ENCODE data around the gene PRDM5. TPM values are rescaled to one million over a fixed set of nuclear protein-coding genes. Genes with fewer than 3 reads are reported as not detected.

Gene PRDM5
- total and polyA plus RNA-seq, 2 of the 13 experiments (the other 11 are each of a cell fraction or from before 2014, with no cell fraction given): not detected

DNA sequence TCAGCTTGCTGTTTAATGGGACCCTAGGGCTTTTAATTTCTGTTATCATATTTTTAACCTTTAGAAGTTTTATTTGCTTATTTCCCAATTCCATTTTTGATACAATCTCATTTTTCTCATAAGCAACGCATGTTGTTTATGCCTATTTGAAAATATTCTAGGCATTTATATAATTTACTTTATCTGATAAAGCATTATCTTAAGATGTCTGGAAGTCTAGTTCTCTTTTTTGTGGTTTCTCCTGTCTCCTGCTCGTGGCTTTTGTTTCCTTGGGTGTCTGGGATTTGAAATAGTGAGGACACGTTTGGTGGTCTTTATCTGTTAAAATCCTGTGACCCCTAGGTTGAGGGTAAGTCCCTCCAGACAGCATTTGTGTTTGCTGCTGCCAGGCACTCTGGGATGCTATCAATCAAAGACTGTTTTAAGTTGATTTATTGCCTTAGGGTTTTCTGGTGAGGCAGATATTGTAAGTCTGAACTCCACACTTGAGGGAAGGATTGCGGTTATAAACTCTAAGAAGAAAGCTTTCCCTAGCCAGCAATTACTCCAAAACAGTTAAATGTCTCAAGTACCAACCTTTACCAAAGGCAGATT lies 208.0 kb downstream of the PRDM5 start:
- no peak overlapping the region for H3K27ac ChIP-seq (ENCODE audit: extremely low read length, insufficient read depth, low read length)
- no peak for ATAC-seq
- H3K4me1 ChIP-seq (ENCODE audit: insufficient read depth, low read length): no peaks in the 10 kb centered on the region
- TF ChIP-seq RORA (CRISPR knock-in tag; IDR thresholded peaks at IDR 0.05) (no peak), CBX1 (IDR thresholded peaks at IDR 0.05; ENCODE audit: low read depth) (no peak), NAIF1 (CRISPR knock-in tag; IDR thresholded peaks at IDR 0.05; ENCODE audit: borderline replicate concordance) (no peak), KDM2A (CRISPR knock-in tag; IDR thresholded peaks at IDR 0.05; ENCODE audit: borderline replicate concordance, low read depth) (no peak)
- TF ChIP-seq, protein P1, sequence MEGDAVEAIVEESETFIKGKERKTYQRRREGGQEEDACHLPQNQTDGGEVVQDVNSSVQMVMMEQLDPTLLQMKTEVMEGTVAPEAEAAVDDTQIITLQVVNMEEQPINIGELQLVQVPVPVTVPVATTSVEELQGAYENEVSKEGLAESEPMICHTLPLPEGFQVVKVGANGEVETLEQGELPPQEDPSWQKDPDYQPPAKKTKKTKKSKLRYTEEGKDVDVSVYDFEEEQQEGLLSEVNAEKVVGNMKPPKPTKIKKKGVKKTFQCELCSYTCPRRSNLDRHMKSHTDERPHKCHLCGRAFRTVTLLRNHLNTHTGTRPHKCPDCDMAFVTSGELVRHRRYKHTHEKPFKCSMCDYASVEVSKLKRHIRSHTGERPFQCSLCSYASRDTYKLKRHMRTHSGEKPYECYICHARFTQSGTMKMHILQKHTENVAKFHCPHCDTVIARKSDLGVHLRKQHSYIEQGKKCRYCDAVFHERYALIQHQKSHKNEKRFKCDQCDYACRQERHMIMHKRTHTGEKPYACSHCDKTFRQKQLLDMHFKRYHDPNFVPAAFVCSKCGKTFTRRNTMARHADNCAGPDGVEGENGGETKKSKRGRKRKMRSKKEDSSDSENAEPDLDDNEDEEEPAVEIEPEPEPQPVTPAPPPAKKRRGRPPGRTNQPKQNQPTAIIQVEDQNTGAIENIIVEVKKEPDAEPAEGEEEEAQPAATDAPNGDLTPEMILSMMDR (CRISPR knock-in tag; IDR thresholded peaks at IDR 0.05): no peak
- TF ChIP-seq, protein P2, sequence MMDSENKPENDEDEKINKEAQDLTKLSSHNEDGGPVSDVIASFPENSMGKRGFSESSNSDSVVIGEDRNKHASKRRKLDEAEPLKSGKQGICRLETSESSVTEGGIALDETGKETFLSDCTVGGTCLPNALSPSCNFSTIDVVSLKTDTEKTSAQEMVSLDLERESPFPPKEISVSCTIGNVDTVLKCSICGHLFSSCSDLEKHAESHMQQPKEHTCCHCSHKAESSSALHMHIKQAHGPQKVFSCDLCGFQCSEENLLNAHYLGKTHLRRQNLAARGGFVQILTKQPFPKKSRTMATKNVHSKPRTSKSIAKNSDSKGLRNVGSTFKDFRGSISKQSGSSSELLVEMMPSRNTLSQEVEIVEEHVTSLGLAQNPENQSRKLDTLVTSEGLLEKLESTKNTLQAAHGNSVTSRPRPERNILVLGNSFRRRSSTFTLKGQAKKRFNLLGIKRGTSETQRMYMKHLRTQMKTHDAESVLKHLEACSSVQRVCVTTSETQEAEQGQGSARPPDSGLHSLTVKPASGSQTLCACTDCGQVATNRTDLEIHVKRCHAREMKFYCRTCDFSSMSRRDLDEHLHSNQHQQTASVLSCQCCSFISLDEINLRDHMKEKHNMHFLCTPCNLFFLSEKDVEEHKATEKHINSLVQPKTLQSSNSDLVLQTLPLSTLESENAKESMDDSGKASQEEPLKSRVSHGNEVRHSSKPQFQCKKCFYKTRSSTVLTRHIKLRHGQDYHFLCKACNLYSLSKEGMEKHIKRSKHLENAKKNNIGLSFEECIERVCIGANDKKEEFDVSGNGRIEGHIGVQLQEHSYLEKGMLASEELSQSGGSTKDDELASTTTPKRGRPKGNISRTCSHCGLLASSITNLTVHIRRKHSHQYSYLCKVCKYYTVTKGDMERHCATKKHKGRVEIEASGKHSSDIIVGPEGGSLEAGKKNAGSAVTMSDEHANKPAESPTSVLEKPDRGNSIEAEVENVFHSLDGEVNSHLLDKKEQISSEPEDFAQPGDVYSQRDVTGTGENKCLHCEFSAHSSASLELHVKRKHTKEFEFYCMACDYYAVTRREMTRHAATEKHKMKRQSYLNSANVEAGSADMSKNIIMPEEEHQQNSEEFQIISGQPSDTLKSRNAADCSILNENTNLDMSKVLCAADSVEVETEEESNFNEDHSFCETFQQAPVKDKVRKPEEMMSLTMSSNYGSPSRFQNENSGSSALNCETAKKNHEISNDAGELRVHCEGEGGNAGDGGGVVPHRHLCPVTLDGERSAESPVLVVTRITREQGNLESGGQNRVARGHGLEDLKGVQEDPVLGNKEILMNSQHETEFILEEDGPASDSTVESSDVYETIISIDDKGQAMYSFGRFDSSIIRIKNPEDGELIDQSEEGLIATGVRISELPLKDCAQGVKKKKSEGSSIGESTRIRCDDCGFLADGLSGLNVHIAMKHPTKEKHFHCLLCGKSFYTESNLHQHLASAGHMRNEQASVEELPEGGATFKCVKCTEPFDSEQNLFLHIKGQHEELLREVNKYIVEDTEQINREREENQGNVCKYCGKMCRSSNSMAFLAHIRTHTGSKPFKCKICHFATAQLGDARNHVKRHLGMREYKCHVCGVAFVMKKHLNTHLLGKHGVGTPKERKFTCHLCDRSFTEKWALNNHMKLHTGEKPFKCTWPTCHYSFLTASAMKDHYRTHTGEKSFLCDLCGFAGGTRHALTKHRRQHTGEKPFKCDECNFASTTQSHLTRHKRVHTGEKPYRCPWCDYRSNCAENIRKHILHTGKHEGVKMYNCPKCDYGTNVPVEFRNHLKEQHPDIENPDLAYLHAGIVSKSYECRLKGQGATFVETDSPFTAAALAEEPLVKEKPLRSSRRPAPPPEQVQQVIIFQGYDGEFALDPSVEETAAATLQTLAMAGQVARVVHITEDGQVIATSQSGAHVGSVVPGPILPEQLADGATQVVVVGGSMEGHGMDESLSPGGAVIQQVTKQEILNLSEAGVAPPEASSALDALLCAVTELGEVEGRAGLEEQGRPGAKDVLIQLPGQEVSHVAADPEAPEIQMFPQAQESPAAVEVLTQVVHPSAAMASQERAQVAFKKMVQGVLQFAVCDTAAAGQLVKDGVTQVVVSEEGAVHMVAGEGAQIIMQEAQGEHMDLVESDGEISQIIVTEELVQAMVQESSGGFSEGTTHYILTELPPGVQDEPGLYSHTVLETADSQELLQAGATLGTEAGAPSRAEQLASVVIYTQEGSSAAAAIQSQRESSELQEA (CRISPR knock-in tag; IDR thresholded peaks at IDR 0.05; ENCODE audit: not compliant biosample characterization): no peak
- TF ChIP-seq, protein P3, sequence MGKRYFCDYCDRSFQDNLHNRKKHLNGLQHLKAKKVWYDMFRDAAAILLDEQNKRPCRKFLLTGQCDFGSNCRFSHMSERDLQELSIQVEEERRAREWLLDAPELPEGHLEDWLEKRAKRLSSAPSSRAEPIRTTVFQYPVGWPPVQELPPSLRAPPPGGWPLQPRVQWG (CRISPR knock-in tag; IDR thresholded peaks at IDR 0.05; ENCODE audit: borderline replicate concordance, low read depth): no peak
- TF ChIP-seq, protein P4, sequence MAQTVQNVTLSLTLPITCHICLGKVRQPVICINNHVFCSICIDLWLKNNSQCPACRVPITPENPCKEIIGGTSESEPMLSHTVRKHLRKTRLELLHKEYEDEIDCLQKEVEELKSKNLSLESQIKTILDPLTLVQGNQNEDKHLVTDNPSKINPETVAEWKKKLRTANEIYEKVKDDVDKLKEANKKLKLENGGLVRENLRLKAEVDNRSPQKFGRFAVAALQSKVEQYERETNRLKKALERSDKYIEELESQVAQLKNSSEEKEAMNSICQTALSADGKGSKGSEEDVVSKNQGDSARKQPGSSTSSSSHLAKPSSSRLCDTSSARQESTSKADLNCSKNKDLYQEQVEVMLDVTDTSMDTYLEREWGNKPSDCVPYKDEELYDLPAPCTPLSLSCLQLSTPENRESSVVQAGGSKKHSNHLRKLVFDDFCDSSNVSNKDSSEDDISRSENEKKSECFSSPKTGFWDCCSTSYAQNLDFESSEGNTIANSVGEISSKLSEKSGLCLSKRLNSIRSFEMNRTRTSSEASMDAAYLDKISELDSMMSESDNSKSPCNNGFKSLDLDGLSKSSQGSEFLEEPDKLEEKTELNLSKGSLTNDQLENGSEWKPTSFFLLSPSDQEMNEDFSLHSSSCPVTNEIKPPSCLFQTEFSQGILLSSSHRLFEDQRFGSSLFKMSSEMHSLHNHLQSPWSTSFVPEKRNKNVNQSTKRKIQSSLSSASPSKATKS (CRISPR knock-in tag; IDR thresholded peaks at IDR 0.05): no peak
- H3K4me3 ChIP-seq (replicated peaks in 1 of 3; ENCODE audit: insufficient read depth in 1 of 3, low read depth in 2 of 3, low read length in 3 of 3): no peak overlapping the region
- in situ Hi-C loops (cut with HindIII; ENCODE audit: extremely low pct_ligation_motif_present, low pct_unique_long_range_greater_than_20kb): no loop called here
- WGBS (ENCODE audit: low lambda C conversion rate): 2% methylated on average over 4 of the region's 4 CpGs
- no peaks in the 10 kb centered on the region for H3K36me3 ChIP-seq (replicated peaks in 1 of 2; ENCODE audit: control insufficient read depth in 1 of 2, insufficient read depth in 2 of 2, low read length in 2 of 2)
- no peak overlapping the region for H2AFZ ChIP-seq (ENCODE audit: low read length)
- no peaks in the 10 kb centered on the region for H3K27me3 ChIP-seq (ENCODE audit: control insufficient read depth in 1 of 2, insufficient read depth in 2 of 2, low read length in 2 of 2)
- no peak overlapping the region for H3K4me2 ChIP-seq (ENCODE audit: low read depth, low read length)
- H3K79me2 ChIP-seq (ENCODE audit: insufficient read depth, low read length): no peaks in the 10 kb centered on the region
- DNase-seq (ENCODE audit: low spot score): no peak
- FAIRE-seq: no peak
- intact Hi-C loops (cut with micrococcal nuclease; ENCODE audit: unreplicated experiment): no loop called here
- ChIA-PET POLR2A (no interaction called here), CTCF (ENCODE audit: low intra/inter-chr PET ratio, low total read pairs) (no interaction called here)
- BruUV-seq (replicated peaks): no TSS peak
- H3K9ac ChIP-seq (ENCODE audit: insufficient read depth, low read depth, low read length): no peak overlapping the region
- no peaks in the 10 kb centered on the region for H4K20me1 ChIP-seq (ENCODE audit: insufficient read depth, low read length)
- H3K9me3 ChIP-seq (ENCODE audit: low read length): no peaks in the 10 kb centered on the region
